T-helper 1 cell (primary cell): Measurements from ENCODE around the gene MME.

Source experiments
- DNase-seq, 5 donors: peaks; one replicate each; pipeline ENCODE4 v3.0.0-alpha.2; 2012 to 2020

Gene MME

DNA sequence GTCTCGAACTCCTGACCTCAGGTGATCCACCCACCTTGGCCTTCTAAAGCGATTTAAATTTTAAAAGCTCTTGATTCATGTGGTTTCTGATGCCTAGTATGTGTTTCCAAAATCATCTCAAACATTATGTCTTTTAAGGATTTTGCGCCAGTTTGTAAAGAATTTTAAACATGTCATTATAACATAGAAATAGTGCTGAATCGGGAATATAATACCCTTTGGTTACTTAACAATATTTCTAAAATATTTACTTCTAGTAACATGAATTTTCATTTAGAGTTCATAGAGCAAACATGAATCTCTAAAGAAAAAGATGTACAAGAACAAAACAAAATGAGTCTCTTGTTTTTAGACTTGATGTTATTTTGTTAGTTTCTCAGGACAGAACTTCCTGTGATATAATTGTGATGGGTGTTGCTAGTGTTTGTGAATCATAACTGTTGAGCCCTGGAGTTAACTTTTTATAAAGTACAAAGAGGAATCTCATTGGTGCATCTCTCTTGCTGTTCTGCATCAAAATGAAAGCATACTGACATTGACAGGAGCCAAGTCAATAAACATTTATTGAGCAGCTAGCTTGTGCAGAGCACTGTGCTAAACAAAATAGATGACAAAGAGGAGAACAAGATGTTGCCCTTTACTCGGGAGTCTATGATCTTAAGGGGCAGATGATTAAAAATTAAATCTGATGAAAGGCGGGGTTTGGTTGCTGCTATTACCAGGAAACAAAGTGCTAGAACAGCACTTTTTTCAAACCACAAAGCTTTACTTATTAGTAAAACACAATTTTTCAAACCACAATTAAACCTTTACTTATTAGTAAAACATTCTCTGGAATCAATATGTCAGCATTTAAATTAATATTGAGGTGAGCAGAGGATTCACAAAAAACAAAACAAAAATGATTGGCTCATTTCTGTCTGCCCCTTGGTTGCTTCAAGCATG, 73.4 kb downstream of the MME start:
- DNase-seq, result no peak

DNA sequence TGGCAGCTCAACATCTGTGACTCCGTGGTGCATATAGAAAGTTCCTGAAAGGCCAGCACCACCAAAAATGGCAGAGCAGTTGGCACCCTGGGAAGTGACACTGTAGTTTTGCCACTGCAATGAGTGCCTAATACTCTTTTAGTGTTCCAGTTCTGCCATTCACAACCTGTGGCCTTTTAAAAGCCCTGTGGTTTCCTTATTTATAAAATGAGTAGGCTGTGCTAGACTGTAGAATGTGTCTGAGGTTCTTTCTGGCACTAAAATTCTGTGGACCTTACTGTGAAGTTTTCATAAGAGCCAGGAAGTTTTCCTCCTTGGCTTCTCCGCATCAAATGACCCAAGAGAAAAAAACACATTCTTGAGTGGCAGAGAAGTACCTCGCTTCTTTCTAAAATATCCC, 74.1 kb downstream of the MME start:
- no peak for DNase-seq

DNA sequence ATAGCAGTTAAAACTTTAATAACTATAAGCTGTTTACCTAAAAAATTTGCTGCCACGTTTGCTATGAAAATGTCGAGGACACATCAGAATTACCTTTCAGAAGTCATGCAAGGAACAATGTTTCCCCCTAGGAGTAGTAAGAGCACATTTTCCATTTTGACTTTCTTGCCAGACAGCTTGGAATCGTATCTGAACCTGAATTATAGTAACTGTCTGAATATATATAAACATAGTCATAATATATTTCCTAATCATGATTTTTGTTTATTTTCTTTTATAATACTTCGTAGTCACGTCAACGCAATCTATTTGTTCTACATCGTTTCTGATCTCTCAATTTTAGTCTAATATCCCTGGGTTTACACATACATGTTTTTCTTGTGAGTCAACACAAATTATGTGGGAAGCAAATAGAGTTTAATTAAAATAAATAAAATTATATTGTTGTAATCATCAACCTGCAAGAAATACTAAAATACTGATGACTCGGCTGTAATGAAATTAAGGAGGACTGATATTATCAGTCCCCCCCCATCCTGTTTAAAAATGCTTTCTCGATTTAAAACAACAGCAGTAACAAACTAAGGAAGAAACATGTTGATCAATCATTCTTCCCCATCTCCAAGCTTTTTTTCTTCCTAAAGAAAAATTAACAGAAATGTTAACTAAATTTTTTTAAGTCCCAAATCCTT, 78.4 kb downstream of the MME start:
- no peak for DNase-seq

DNA sequence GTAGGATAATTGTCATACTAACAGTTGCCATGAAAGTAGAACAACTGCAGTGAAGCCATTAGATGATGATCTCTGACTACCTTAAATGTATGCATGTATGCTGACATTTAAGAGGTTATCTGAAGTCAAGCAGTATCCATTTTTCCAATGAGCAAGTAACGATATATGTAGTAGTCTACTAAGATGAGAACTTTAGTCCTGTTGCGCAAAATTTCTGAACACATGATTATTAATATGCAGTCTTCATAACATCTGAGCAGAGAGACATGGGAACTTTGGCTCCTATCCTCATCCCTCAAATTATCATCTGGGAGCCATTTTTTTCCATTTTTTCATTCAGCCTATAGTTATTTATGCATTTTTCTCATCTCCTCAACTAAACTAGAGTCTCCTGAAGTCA, 79.2 kb downstream of the MME start:
- DNase-seq, result no peak

DNA sequence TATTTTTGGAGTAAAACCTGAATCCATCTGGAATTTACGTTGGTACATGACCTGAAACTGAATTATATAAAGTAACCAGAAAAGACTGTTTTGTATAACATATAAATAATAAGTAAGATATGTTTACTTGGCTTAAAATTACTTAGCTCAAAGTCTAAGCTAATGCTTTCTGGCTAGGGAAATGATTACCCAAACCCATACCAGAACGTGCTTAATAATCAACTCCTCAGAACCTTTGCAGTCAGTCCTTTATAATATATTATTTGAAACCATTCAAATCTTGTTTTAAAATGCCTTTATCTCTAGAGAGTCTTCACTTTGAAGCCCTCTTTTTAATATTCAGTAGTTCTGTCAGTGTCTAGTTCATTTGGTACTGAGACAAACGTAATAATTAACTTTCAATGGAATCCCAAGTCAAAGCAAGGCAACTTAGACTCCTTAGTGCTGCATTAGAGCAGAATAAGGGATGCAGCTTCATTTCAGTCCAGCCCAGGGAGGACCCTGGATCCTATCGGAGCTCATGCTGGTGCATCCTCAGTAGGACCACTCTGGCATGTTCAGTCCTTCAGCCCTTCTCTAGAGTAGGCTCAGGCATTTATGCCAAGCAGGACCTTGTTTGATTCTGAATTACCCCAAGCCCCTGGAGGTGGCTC, 81.6 kb downstream of the MME start:
- no peak for DNase-seq

DNA sequence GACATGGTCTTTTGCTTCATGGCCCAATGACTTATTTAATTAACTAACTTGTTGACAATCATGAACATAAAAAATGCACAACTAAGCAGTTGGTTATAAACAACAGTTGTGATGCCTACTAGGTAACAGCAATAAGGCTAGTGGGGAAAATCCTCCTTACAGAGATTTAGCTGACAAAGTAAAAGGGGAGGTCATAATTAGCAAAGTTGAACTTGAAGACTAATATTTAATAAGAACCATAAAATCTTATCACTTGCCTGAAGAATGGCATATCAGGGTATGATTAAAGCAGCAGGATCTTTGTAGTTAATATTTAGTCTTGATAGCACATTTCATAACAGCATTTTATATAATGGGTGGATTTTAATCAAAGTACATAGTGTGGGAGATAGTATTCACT, 84.2 kb downstream of the MME start:
- DNase-seq, result no peak

DNA sequence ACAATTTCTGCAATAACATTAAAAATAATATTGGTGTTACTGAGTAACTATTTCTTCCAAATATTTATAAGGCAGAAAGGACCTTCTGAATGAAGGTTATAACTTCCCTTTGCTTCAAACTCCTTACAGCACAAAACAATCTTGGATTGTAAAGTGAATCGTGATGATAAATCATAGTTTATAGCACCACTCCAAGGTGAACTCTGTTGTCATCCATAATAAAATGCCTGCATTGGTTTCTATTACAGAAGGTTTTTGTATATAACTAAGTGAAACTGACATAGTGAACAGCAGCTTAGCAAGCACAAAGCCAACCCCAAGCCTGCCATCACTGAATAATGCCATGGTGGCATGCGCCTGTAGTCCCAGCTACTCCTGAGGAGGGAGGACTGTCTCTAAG, 86.3 kb downstream of the MME start:
- no peak for DNase-seq

DNA sequence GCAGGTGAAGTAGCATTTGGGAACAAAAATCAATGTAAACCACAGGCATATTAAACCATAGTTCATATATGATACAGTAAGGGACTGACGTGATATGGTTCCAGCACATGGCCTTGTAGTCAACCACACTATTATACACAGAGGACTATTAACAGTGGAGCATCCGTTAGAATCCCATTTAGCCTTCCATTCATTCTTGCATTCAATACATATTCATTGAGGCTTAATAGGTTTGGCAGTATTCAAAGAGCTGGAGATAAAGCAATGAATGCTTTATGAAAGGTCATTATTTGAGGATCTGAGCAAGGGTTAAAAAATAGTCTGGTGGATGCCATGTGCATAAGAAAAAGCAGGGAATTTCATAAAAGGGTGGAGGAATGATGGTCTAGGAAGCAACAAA, 89.1 kb downstream of the MME start:
- DNase-seq, result no peak

DNA sequence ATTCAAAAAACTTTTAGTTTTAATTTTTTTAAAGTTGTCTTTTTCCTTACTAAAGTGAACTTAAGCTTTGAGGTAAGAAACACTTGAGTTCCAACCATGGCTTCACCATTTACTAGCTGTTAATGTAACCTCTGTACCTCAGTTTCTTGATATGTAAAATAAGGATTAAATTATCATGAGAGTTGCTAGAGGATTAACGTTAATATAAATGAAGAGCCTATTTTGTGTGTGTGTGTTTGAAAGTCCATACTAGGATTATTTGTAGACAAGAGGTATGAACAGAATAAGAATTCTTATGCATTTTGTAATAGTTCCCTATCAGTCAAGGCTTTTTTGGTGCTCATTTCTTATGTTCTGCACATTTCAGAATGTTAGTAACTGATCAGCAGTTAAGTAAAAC, 93.7 kb downstream of the MME start:
- no peak for DNase-seq

DNA sequence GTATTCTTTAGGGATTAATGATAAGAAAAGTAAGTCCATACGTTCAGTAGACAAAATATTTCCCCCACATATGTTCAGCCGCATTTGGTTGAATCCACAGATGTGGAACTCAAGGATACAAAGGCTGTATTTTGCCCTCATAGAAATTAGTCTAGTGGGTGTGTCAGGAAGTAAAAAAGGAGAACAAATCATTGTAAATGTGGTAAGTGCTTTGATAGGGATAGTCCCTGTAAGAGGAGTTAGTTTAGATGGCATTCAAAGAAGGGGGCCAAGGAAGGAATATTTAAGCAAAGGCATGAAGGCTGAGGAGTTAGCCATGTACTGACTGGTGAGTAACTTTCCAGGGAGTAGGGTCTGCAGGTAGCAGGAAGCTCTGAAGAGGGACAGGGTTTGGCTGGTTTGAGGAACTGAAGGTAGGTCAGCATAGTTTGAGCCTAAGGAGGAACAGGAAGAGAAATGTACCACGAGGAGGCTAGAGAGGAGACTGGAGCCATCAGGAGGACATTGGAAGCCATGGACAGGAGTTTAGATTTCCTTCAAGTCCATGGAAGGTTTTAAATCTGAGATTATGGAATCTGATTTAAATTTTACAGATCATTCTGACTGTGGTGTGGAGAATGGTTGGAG, 98.8 kb downstream of the MME start:
- DNase-seq, result no peak

DNA sequence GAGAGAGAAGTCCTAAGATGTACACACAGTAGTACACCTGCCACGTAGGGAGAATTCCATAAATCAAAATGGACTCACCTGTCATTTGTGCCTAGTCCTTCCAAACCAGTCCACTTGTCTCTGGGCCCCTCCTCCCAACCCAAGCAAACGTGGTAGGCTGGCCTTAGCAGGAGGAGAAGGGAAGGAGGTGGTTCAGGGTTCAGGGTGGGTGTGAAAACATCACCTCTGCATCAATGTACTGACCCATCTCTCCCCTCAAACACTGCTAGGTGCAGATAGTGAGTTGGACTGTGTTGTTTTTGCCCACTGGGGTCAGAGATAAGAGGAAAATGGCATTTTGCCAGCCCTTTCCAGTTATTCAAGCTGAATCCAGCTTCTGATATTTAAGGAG, 99.3 kb downstream of the MME start:
- DNase-seq, result no peak

DNA sequence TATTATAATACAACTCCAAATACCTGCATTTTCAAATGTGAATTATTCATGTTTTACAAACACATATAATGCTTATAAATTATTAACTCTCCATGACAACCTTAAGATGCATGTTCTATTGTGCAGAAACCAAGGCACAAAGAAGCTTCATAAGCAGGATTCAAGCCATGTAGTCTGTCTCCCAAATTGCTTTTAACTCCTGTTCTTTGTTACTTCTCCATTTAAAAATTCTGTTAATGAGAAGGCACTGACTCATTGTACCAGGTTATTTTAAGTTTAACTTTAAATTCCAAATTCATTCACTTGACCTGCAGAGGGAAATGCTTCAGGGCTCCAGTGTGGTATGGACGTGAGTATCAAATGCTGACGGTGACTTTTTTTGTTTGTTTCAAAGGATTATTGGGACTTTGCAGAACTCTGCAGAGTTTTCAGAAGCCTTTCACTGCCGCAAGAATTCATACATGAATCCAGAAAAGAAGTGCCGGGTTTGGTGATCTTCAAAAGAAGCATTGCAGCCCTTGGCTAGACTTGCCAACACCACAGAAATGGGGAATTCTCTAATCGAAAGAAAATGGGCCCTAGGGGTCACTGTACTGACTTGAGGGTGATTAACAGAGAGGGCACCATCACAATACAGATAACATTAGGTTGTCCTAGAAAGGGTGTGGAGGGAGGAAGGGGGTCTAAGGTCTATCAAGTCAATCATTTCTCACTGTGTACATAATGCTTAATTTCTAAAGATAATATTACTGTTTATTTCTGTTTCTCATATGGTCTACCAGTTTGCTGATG, 100.0 kb downstream of the MME start:
- no peak for DNase-seq

DNA sequence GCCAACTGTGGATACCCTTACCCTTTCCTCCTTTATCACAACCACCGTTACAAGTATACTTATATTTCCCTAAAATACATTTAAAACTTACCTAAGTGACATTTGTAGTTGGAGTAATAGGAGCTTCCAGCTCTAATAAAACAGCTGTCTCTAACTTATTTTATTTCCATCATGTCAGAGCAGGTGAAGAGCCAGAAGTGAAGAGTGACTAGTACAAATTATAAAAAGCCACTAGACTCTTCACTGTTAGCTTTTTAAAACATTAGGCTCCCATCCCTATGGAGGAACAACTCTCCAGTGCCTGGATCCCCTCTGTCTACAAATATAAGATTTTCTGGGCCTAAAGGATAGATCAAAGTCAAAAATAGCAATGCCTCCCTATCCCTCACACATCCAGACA, 102.3 kb downstream of the MME start:
- DNase-seq, result no peak

DNA sequence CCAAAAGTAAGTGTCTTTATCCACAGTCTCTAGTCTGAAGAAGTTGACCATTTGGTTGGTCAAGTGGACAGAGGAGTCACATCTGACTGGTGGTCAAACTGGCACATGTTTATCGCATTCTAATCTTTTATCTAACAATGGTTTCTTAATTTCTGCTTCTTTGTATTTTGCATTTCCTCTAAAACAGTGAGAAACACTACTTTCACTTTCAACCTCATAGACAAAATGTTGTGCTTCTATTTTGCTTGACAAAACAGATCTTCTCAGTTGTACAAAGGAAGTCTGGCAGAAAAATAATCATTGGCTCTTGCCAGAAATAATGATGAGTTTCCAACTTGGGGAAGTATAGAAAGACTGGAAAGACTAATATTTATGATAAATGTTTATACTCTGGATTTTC, 103.9 kb downstream of the MME start:
- no peak for DNase-seq

DNA sequence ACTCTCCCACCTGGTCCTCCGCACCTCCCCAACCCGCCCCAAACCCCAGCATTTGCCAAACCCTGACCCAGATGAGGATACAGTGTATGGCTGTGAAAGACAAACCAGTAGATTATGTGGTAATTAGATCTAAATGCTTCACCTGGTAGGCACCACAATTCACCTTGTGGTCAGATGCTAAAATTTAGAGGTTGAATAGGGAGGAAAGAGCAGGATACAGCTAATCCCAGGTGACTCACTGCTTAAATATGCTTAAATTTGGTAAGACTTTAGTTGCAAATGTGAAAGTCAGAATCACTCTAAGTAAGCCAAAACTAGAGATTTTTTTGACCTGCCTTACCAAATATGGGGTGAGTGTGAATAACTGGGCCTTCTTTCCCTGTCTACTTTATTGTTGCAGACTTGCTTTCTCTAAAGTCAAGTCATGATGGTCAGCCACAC, 105.5 kb downstream of the MME start:
- DNase-seq, result no peak

DNA sequence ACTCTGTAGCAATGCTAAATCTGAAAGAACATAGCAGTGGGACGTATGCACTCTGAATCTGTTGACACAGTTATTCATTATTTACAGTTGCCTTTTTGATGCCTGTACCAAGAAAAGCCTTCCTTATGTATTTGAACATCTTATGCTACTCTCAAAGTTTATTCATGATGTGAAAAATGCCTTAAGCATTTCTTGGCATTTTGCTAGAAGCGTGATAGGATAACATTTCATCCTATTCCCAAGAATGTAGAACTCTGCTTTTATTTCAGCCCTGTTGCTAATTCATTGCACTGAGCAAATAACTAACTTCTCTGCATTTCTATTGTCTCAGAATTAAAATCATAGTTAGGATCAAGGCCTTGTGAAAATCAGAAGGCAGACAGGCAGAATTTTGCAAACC, 107.9 kb downstream of the MME start:
- DNase-seq, result no peak

DNA sequence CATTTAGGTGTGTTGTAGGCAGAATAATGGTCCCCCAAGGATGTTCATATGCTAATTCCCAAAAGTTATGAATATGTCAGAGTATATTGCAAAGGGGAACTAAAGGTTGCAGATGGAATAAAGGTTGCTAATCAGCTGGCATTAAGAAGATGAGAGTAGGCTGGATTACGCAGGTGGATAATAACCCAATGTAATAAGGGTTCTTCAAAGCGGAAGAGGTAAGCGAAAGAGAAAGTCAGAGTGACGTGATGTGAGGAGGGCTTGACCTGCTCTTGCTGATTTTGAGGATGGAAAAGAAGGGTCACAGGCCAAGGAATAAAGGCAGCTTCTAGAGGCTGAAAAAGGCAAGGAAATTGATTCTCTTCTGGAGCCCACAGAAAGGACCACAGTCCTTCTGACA, 109.4 kb downstream of the MME start:
- DNase-seq, result no peak

DNA sequence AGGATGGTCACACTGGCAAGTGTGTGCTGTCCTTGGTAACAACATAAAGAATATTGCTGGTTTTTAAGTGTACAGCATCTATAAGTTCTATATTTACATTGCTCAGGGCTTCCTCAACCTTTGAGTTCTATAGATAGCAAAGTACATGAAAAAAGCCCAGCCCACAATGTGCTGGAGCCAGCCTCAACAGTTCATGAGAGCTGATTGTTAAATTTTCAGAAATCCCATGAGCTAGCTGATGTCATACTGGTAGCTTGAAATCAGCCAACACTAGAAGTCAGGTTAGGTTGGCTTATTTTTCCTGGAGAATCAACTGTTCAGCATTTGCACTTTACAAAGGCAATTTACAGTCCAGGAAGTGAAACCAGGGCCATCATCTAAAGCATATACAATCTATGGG, 110.6 kb downstream of the MME start:
- DNase-seq, result no peak

DNA sequence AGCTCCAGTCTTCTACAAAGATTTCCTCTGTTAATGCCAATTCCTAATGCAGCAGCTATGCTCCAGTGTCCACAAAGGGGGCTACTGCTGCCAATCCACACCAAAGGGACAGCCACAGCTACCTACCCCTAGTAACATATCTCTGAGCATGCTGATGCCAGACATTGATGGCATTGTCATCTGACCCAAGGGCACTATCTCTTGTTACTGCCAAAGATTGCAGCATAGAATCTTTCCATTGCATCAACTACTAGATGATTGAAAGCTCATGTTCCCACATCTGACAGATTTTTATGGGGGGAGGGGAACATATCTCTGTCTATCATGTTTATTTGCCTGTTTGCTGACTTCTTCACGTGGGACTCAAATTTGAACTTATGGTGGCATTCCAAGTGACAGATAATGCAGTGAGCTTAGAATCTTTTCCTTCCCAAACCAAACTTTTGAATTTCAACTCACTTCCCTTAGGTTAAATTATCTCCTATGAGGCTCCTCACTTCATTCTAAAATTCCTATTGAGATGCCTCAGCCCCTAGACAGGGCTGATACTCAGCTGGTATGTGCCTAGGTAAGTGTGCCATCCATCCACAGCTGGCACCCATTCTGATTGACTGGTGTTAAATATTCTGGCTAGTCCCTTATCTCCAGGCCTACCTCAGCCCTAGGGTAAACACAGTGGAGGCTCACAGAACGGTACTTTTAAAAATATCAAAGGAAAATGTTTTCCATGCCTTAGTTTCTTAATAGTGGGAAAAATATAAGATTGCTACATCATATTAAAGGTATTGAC, 113.0 kb downstream of the MME start:
- DNase-seq, result no peak

DNA sequence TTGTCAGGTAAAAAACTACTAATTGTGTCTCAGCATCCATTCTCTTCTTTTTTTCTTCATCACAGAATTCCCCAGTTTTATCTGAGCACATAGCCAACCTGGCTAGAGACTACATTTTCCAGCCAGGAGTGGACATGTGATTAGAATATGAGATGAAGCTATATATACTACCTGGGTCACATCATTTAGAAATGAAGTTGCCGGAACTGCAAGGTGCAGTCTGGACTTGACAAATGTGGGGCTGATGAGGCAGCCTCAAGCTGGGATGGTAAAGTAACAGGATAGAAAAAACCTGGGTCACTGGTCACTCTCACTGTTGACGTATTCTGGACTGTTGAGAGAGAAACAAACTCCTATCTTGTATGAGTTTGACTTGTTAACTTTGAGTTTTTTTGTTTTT, 113.7 kb downstream of the MME start:
- DNase-seq, result no peak
